M059J (cell line): ENCODE results near the gene OOSP2. TPM values are rescaled to one million over a fixed set of nuclear protein-coding genes. Genes with fewer than 3 reads are reported as not detected.

Experiments used
- DNase-seq: peaks from one replicate; pipeline ENCODE4 v3.0.0-alpha.2; 2012; ENCODE audit warnings: low read depth
- total RNA-seq: library from RNA; depleted of rRNA; stranded (reverse); fragments of >200 nt; shearing (Covaris generic); gene quantifications from 2 replicates; pipeline ENCODE4 v1.2.3, GENCODE V29; 2014; rRNA removed

The OOSP2 gene
- total RNA-seq, 1 experiment from 2014 or later = not detected

- no peak for DNase-seq
Measured at GRCh38 chr11:60078745-60079144, 38.5 kb downstream of the OOSP2 start.

GRCh38 chr11:60080535-60080934 lies 40.3 kb downstream of the OOSP2 start:
- DNase-seq = no peak

DNA sequence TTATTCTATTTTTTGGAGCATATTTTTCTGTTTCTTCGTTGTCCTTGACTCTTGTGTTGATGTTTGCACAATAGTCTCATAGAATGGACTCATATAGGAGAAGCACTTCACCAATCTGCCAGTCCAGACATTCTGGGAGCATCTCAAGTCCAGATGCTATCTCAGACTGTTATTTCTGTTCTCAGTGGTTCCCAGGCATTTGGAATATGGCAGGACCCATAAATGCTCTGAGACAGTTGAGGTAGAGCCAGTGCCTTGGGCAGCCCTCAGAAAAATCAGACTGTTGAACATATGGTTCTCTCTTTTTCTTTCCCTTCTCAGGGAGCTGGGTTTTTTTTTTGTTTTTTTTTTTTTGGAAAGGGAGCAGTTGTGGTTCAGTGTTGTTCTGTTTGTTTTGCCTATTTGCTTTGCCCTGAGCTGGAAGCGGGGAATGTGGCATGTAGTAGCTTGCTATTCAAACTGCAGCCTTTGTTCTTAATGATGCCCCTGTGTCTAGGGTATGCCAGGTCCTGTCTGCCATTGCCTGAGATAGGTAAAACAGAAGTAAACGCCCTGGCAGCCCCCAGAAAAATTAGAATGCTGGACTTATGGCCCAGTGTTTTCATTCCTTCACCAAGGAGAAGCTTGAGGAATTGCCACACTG lies 44.5 kb downstream of the OOSP2 start:
- DNase-seq = no peak

- no peak for DNase-seq
Measured at GRCh38 chr11:60085909-60086308, 45.7 kb downstream of the OOSP2 start.

DNA sequence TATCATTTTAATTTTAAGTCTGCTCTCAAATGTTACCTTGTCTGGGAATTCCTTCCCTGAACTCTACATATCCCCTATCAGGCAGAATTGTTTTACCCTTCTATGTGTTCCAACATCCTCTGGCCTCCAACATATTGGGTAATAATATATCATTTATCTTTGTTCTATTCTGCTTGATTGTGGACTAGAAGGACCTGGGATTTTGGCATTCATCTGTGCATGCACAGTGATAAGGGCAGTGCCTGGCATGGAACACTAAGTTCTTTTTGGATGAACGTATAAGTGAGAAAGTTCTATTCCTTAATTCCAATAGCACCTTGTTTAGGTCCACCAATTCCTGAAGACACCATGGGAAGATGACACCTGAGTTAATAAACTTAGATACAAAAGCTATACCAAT lies 47.0 kb downstream of the OOSP2 start:
- DNase-seq = no peak

GRCh38 chr11:60088364-60088763 lies 48.2 kb downstream of the OOSP2 start, which contains the start of gene MS4A2:
Gene MS4A2 (plus strand): TSS chr11:60088664. CDS start chr11:60088766, 102 bp downstream.
- no peak for DNase-seq

DNA sequence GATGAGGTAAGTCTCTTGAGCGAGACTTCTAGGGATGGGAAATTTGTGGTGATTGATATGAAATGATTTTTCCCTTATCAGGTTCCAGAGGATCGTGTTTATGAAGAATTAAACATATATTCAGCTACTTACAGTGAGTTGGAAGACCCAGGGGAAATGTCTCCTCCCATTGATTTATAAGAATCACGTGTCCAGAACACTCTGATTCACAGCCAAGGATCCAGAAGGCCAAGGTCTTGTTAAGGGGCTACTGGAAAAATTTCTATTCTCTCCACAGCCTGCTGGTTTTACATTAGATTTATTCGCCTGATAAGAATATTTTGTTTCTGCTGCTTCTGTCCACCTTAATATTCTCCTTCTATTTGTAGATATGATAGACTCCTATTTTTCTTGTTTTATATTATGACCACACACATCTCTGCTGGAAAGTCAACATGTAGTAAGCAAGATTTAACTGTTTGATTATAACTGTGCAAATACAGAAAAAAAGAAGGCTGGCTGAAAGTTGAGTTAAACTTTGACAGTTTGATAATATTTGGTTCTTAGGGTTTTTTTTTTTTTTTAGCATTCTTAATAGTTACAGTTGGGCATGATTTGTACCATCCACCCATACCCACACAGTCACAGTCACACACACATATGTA lies 55.4 kb downstream of the OOSP2 start:
- DNase-seq = no peak

DNA sequence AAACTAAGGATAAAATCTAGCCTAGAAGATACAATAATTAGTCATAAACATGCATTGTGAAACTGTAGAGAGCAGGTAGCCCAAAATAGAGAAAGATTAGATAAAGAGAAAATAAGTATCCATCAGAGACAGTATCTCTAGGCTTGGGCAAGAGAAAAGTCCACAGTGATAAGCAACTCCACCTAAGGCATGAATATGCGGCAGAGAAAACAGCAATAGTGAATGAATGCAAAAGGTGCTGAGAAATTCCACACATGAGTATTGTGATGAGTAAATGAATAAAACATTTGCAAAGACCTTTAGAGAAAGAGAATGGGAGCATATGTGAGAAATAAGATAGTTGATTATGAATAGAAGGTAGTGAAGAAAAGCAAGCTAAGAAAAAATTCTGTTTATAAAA lies 57.0 kb downstream of the OOSP2 start:
- DNase-seq = no peak

Other genes starting within 250 kb of the OOSP2 start
- gene MRPL16, start 229.6 kb upstream of the OOSP2 start, total RNA-seq = 57.2 and 65.7 TPM in 2 replicates
- gene CBLIF, start 194.9 kb upstream of the OOSP2 start, total RNA-seq = not detected in 2 replicates
- 0.20 TPM in 1 of 2 replicates, not detected in the other for gene TCN1, start 173.9 kb upstream of the OOSP2 start, total RNA-seq
- gene OOSP3, start 161.6 kb upstream of the OOSP2 start, total RNA-seq = not detected in 2 replicates
- not detected in 2 replicates for gene OOSP1, start 102.0 kb upstream of the OOSP2 start, total RNA-seq
- not detected in 2 replicates for gene OOSP4A, start 76.4 kb upstream of the OOSP2 start, total RNA-seq
- gene OOSP4B, start 23.2 kb upstream of the OOSP2 start, total RNA-seq = not detected in 2 replicates
- not detected in 2 replicates for gene MS4A3, start 16.3 kb downstream of the OOSP2 start, total RNA-seq
- not detected in 2 replicates for gene MS4A2, start 48.3 kb downstream of the OOSP2 start, total RNA-seq
- not detected in 2 replicates for gene MS4A6A, start 142.7 kb downstream of the OOSP2 start, total RNA-seq
- gene MS4A4E, start 202.7 kb downstream of the OOSP2 start, total RNA-seq = not detected in 2 replicates
- gene MS4A4A, start 240.3 kb downstream of the OOSP2 start, total RNA-seq = 33.0 and 50.9 TPM in 2 replicates